GM12801 (cell line): Measurements from ENCODE around the gene ZNF709.

Source experiments
- CTCF ChIP-seq: IDR thresholded peaks from one replicate; pipeline ENCODE4 v1.5.1; 2011; ENCODE audit warnings: control low read depth; ENCODE audit not compliant: insufficient read length; ENCODE audit errors: extremely low read depth

Gene ZNF709

GRCh38 chr19:12478234-12478941, 6.2 kb downstream of the ZNF709 start:
- TF ChIP-seq CTCF = no peak

- TF ChIP-seq CTCF = no peak
These were observed 19.4 kb downstream of the ZNF709 start for GRCh38 chr19:12465211-12465610.

DNA sequence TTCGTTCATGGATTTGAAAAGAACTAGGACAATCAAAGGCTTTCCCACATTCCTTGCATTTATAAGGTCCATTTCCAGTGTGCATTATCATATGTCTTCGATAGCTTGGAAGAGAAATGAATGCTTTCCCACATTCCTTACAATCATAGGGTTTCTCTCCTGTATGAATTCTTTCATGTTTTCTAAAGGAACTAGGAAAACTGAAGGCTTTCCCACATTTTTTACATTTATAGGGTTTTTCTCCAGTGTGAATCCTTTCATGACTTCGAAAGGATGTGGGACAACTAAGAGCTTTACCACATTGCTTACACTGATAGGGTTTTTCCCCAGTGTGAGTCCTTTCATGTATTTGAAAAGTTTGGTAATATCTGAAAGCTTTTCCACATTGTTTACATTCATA, 19.8 kb downstream of the ZNF709 start:
- TF ChIP-seq CTCF = no peak

DNA sequence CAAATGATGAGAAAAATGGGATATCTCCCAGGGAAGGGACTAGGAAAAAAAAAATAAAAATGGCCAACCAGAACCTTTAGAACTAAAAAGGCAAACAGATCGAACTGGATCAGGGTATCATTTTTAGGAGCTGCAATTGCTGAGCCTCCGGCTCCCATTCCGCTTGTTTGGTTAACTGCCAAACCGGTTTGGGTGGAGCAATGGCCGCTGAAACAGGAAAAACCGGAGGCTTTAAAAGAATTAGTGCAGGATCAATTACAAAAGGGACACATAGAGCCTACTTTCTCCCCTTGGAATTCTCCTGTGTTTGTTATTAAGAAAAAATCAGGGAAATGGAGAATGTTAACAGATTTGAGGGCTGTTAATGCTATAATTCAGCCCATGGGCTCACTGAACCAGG, 31.1 kb downstream of the ZNF709 start:
- TF ChIP-seq CTCF = no peak

DNA sequence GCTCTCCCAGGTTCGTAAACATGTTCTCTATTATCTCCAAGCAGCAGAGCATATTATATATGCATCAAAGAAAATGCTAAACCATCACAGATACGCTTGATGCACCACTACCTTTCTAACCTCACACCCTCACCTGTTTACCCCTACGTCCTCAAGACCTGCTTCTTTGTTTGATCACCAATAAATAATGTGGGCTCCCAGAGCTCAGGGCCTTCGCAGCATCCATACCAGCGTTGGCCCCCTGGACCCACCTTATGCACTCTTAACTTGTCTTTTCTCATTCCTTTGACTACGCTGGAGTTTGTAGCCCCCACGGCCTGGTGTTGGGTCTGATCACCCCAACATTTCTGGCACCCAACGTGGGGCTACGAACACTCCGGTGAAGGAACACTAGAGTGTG, 33.8 kb downstream of the ZNF709 start:
- TF ChIP-seq CTCF = no peak

GRCh38 chr19:12448808-12449207, 35.8 kb downstream of the ZNF709 start:
- no peak for TF ChIP-seq CTCF

DNA sequence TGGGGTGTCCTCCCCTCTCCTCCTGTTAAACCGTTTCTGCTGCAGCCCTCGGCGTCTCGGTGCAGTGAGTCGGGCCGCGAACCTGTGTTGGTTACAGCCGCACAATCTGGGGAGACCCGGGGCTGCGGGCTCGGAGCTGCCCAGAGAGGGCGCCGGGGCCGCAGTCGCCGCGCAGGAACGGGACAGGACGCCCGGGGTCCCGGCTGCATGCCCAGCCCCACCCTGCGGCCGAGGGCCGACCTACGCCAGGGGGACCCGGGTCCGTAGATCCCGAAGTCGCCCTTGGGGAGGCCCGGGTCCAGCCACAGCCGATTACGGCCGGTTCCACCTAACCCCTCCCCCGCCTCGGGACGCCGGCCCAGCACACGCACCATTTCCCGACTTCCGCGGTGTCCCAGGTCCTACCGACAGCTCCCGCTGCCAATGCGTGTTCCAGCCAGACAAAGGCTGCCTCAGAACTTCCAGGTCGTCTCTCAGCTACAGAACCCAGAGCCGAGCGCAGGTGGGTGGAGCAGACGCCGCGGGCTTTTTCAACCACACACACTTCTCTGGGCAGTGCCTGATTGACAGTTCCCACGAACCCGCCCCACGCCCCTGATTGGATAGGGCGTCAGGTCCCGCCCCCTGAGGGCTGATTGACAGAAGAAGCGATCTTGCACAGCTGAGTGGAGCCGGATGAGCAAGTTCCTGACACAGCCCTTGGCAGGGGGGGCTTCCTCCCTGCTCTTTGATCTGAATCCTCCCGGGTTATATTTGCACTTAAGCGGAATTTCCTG, 43.9 kb downstream of the ZNF709 start, which contains the start of gene ZNF443:
TSS of gene ZNF443 (minus strand) at position 481 of the 776 bp plus-strand sequence. CDS start at position 374, 107 bp downstream.
- TF ChIP-seq CTCF = no peak
